ENCODE data around the gene RNU7-1.

RNU7-1 gene

DNA sequence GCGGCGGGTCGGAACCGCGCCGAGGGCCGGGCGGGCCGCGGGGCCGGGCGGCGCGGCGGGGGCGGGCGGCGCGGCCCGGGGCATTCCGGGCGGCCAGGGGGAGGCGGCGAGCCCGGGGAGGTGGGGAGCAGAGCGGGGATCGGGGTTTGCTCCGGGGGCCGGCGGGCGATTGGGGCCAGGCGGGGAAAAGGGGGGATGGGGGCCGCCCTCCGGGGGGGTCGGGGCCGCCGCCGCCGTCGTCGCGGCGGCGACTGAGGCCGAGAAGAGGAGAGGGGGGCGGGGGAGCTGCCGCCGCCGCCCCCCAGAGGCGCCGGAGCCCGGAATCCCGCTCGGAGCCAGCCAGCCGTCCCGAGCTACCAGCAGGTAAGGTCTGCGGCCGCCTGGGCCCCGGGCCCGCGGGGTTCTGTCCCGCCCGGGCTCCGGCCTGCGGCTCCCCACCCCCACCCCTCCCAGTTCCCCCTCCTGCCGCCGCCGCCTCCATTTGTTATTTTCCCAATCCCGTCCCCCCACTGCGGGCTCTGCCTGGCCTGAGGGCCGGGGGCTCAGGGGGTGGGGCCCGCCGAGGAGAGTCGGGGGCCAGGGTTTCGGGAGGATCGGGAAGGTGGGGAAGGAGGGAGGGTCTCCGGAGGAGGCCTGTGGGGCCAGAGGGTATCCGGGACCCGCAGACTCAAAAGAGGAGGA is 15.5 kb upstream of the RNU7-1 start:
- Histone ChIP-seq H3K79me2 (ENCODE audit: control insufficient read depth, insufficient read depth, low read length) (peaks cover 38% of the 10 kb centered on the region), H3K36me3 (ENCODE audit: control insufficient read depth, insufficient read depth, low read length) (peaks cover 3% of the 10 kb centered on the region), H3K9ac (ENCODE audit: low read length) (peak overlapping the region; percentile 96), H2AK5ac (ENCODE audit: low read length) (peak overlapping the region; percentile 22), H3K27ac (ENCODE audit: low read depth, low read length) (peak overlapping the region; percentile 57), H2BK15ac (replicated peaks; ENCODE audit: low read depth) (no peak overlapping the region), H3K4me3 (ENCODE audit: low read length) (peak overlapping the region; percentile 95), H3K56ac (ENCODE audit: low read length) (peak overlapping the region; percentile 98), H4K5ac (ENCODE audit: low read length) (no peak overlapping the region), H3K4me2 (ENCODE audit: low read length) (peak overlapping the region; percentile 98), H3K18ac (ENCODE audit: low read length) (peak overlapping the region; percentile 99), H2BK5ac (ENCODE audit: low read length) (peak overlapping the region; percentile 54), H3K27me3 (ENCODE audit: insufficient read depth, low read length, poor library complexity) (no peaks in the 10 kb centered on the region), H2BK120ac (ENCODE audit: low read depth, low read length) (peak overlapping the region; percentile 99), H3K4me1 (ENCODE audit: control insufficient read depth, low read depth, low read length) (peaks cover 19% of the 10 kb centered on the region), H4K8ac (ENCODE audit: low read depth, low read length) (peak overlapping the region; percentile 90), H3K4ac (ENCODE audit: low read depth, low read length) (peak overlapping the region; percentile 100), H3K23ac (ENCODE audit: low read length) (no peak overlapping the region), H3K79me1 (ENCODE audit: low read length) (peaks cover 12% of the 10 kb centered on the region)
- no CpG with 5 or more reads among the region's 79 CpGs for WGBS (ENCODE audit: extremely low coverage, insufficient coverage, low lambda C conversion rate)
- no peak for DNase-seq

DNA sequence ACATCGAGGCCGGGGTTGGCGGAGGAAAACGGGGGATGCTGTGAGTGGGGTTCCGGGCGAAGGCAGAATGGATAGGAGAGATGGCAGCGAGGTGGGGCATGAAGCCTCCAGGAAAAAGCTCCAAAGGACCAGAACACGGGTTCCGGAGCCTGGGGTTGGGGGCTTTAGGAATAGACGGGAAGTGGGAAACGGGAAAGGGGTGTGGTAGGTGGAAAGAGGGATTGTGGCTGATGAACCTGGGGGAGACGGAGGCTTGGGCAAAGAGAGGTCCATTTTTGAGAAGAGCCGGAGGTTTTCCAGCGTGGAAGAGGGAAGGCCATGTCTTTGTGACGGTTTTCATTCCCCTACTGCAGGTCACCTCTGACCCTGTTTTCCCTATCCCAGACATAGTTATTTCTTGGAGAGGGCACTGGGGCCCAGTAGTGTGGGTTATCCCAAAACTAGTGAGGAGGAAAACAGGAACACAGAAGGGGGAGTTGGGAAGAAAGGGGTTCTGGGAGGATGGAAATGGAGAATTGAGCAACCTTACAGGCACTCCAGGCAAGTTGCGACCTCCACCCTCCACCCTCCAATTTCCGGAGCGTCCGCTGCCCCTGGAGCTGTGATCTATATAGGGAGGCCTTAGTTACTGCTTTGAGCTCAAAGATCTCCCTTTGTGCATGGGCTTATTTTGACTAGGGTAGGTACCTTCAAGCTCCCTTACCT is 14.8 kb upstream of the RNU7-1 start:
- H4K8ac ChIP-seq (ENCODE audit: low read depth, low read length): no peak overlapping the region
- peaks cover 15% of the 10 kb centered on the region for H3K79me1 ChIP-seq (ENCODE audit: low read length)
- peak overlapping the region; percentile 53 for H3K27ac ChIP-seq (ENCODE audit: low read depth, low read length)
- peak overlapping the region; percentile 100 for H3K4ac ChIP-seq (ENCODE audit: low read depth, low read length)
- H3K23ac ChIP-seq (ENCODE audit: low read length): peak overlapping the region; percentile 68
- peak; percentile 23 for DNase-seq
- no peaks in the 10 kb centered on the region for H3K27me3 ChIP-seq (ENCODE audit: insufficient read depth, low read length, poor library complexity)
- H2BK120ac ChIP-seq (ENCODE audit: low read depth, low read length): peak overlapping the region; percentile 99
- peaks cover 41% of the 10 kb centered on the region for H3K79me2 ChIP-seq (ENCODE audit: control insufficient read depth, insufficient read depth, low read length)
- peaks cover 19% of the 10 kb centered on the region for H3K4me1 ChIP-seq (ENCODE audit: control insufficient read depth, low read depth, low read length)
- H4K5ac ChIP-seq (ENCODE audit: low read length): no peak overlapping the region
- H3K36me3 ChIP-seq (ENCODE audit: control insufficient read depth, insufficient read depth, low read length): peaks cover 3% of the 10 kb centered on the region
- no CpG with 5 or more reads among the region's 19 CpGs for WGBS (ENCODE audit: extremely low coverage, insufficient coverage, low lambda C conversion rate)
- H3K4me3 ChIP-seq (ENCODE audit: low read length): peak overlapping the region; percentile 95
- peak overlapping the region; percentile 61 for H2AK5ac ChIP-seq (ENCODE audit: low read length)
- peak overlapping the region; percentile 96 for H3K9ac ChIP-seq (ENCODE audit: low read length)
- H3K18ac ChIP-seq (ENCODE audit: low read length): peak overlapping the region; percentile 99
- no peak overlapping the region for H2BK15ac ChIP-seq (replicated peaks; ENCODE audit: low read depth)
- H2BK5ac ChIP-seq (ENCODE audit: low read length): peak overlapping the region; percentile 54
- H3K56ac ChIP-seq (ENCODE audit: low read length): peak overlapping the region; percentile 98
- peak overlapping the region; percentile 98 for H3K4me2 ChIP-seq (ENCODE audit: low read length)

DNA sequence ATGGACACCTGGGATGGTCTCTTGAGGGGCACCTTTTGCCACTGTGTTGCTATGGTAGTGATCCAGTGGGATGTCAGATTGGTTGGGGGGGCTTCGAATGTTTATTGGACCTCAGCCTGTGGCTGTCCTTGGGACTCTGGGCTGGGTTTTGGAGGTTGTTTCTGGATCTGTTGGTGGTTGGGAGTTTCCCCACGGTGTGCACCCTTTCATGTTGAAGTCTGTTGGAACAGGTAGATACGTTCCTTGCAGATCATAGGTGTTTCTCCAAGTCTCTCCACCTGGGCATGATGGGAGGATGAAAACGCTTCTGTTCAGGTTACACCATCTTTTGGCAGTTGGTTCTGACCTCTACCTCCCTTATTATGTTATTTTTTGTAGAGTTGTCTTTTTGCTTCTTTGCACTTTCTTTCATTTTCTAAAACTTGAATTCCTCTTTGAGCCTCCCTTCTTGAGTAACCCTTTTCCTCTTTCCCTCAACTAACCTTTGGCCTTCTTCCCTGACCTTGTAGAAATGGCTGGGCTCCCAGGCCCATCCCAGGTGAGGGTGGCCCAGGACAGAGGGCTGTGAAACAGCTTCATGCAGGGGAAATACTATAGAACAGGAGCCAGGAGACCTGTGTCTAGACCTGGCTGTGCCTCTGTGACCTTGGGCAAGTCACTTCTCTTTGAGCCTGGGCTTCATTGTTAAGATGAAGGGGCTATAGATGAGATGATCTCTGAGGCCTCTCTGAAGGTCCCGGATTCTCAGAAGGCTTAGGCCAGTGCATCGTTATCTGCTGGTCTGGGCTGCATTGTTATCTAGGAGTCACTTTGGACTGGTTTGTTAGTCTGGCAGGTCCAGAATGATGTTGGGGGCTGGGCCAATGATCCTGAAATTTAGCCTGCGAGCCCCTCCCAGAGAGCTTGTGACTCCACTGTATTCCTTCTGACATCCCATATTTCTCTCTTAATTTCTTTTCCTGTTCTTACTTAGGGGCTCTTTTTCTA is 13.9 kb upstream of the RNU7-1 start:
- peaks cover 17% of the 10 kb centered on the region for H3K79me1 ChIP-seq (ENCODE audit: low read length)
- peaks cover 7% of the 10 kb centered on the region for H3K36me3 ChIP-seq (ENCODE audit: control insufficient read depth, insufficient read depth, low read length)
- peak overlapping the region; percentile 95 for H3K4me3 ChIP-seq (ENCODE audit: low read length)
- H3K4ac ChIP-seq (ENCODE audit: low read depth, low read length): no peak overlapping the region
- H2BK15ac ChIP-seq (replicated peaks; ENCODE audit: low read depth): no peak overlapping the region
- H3K4me2 ChIP-seq (ENCODE audit: low read length): peak overlapping the region; percentile 98
- peak overlapping the region; percentile 96 for H3K9ac ChIP-seq (ENCODE audit: low read length)
- no peak overlapping the region for H3K27ac ChIP-seq (ENCODE audit: low read depth, low read length)
- no peak overlapping the region for H4K5ac ChIP-seq (ENCODE audit: low read length)
- peak overlapping the region; percentile 61 for H2AK5ac ChIP-seq (ENCODE audit: low read length)
- peaks cover 42% of the 10 kb centered on the region for H3K79me2 ChIP-seq (ENCODE audit: control insufficient read depth, insufficient read depth, low read length)
- peak overlapping the region; percentile 98 for H3K56ac ChIP-seq (ENCODE audit: low read length)
- no CpG with 5 or more reads among the region's 7 CpGs for WGBS (ENCODE audit: extremely low coverage, insufficient coverage, low lambda C conversion rate)
- H3K18ac ChIP-seq (ENCODE audit: low read length): no peak overlapping the region
- no peaks in the 10 kb centered on the region for H3K27me3 ChIP-seq (ENCODE audit: insufficient read depth, low read length, poor library complexity)
- H2BK120ac ChIP-seq (ENCODE audit: low read depth, low read length): no peak overlapping the region
- peak; percentile 28 for DNase-seq
- H3K23ac ChIP-seq (ENCODE audit: low read length): peak overlapping the region; percentile 68
- H3K4me1 ChIP-seq (ENCODE audit: control insufficient read depth, low read depth, low read length): peaks cover 15% of the 10 kb centered on the region
- peak overlapping the region; percentile 12 for H2BK5ac ChIP-seq (ENCODE audit: low read length)
- H4K8ac ChIP-seq (ENCODE audit: low read depth, low read length): no peak overlapping the region

DNA sequence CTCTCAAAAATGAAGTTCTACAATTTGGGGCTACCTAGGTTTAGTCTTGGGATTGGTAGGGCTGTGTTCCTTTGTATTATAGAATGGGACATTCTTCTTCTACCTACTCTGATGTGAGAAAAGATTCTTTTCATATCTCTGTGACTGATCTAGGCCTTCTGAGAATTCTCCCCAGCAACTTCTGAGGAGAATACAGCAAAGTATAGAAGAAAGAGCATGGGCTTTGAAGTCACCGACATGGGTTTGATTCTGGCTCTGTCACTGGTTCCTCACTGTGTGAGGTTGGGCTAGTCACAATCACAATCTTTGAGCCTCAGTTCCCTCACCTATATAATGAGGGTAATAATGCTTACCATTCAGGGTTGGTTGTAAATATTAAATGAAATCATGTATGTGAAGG is 10.8 kb upstream of the RNU7-1 start:
- Histone ChIP-seq H2BK15ac (replicated peaks; ENCODE audit: low read depth) (no peak overlapping the region), H3K4me1 (ENCODE audit: control insufficient read depth, low read depth, low read length) (peaks cover 6% of the 10 kb centered on the region), H2AK5ac (ENCODE audit: low read length) (no peak overlapping the region), H3K79me2 (ENCODE audit: control insufficient read depth, insufficient read depth, low read length) (peaks cover 42% of the 10 kb centered on the region), H3K56ac (ENCODE audit: low read length) (no peak overlapping the region), H3K79me1 (ENCODE audit: low read length) (peaks cover 17% of the 10 kb centered on the region), H3K27me3 (ENCODE audit: insufficient read depth, low read length, poor library complexity) (no peaks in the 10 kb centered on the region), H3K4me3 (ENCODE audit: low read length) (no peak overlapping the region), H3K36me3 (ENCODE audit: control insufficient read depth, insufficient read depth, low read length) (peaks cover 17% of the 10 kb centered on the region), H2BK120ac (ENCODE audit: low read depth, low read length) (no peak overlapping the region), H3K23ac (ENCODE audit: low read length) (no peak overlapping the region), H4K5ac (ENCODE audit: low read length) (no peak overlapping the region), H4K8ac (ENCODE audit: low read depth, low read length) (no peak overlapping the region), H2BK5ac (ENCODE audit: low read length) (no peak overlapping the region), H3K4me2 (ENCODE audit: low read length) (no peak overlapping the region), H3K9ac (ENCODE audit: low read length) (no peak overlapping the region), H3K27ac (ENCODE audit: low read depth, low read length) (no peak overlapping the region), H3K4ac (ENCODE audit: low read depth, low read length) (no peak overlapping the region), H3K18ac (ENCODE audit: low read length) (no peak overlapping the region)
- WGBS (ENCODE audit: extremely low coverage, insufficient coverage, low lambda C conversion rate): no CpG with 5 or more reads among the region's 1 CpG
- no peak for DNase-seq

DNA sequence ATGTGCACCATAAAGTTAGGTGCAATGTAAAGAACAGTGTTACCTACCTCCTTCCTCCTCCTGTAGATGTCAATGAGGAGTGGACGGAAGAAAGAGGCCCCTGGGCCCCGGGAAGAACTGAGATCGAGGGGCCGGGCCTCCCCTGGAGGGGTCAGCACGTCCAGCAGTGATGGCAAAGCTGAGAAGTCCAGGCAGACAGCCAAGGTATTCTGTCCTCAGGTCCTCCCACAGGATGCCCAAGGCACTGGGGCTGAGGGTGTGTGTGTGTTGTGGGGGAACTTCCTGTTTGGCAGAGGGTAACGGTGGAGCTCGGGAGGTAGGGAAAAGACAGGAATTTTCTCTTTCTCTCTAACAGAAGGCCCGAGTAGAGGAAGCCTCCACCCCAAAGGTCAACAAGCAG is 9.5 kb upstream of the RNU7-1 start:
- no CpG with 5 or more reads among the region's 8 CpGs for WGBS (ENCODE audit: extremely low coverage, insufficient coverage, low lambda C conversion rate)
- no peak overlapping the region for H2BK120ac ChIP-seq (ENCODE audit: low read depth, low read length)
- no peak overlapping the region for H2BK15ac ChIP-seq (replicated peaks; ENCODE audit: low read depth)
- peaks cover 34% of the 10 kb centered on the region for H3K79me2 ChIP-seq (ENCODE audit: control insufficient read depth, insufficient read depth, low read length)
- H3K56ac ChIP-seq (ENCODE audit: low read length): no peak overlapping the region
- no peak overlapping the region for H3K4me3 ChIP-seq (ENCODE audit: low read length)
- no peak overlapping the region for H3K4me2 ChIP-seq (ENCODE audit: low read length)
- no peaks in the 10 kb centered on the region for H3K27me3 ChIP-seq (ENCODE audit: insufficient read depth, low read length, poor library complexity)
- H3K9ac ChIP-seq (ENCODE audit: low read length): no peak overlapping the region
- no peak overlapping the region for H3K27ac ChIP-seq (ENCODE audit: low read depth, low read length)
- no peak overlapping the region for H3K23ac ChIP-seq (ENCODE audit: low read length)
- H3K4me1 ChIP-seq (ENCODE audit: control insufficient read depth, low read depth, low read length): peaks cover 8% of the 10 kb centered on the region
- no peak overlapping the region for H2BK5ac ChIP-seq (ENCODE audit: low read length)
- H3K18ac ChIP-seq (ENCODE audit: low read length): no peak overlapping the region
- no peak overlapping the region for H3K4ac ChIP-seq (ENCODE audit: low read depth, low read length)
- H4K8ac ChIP-seq (ENCODE audit: low read depth, low read length): no peak overlapping the region
- H3K36me3 ChIP-seq (ENCODE audit: control insufficient read depth, insufficient read depth, low read length): peaks cover 20% of the 10 kb centered on the region
- no peak for DNase-seq
- no peak overlapping the region for H4K5ac ChIP-seq (ENCODE audit: low read length)
- H2AK5ac ChIP-seq (ENCODE audit: low read length): no peak overlapping the region
- peaks cover 18% of the 10 kb centered on the region for H3K79me1 ChIP-seq (ENCODE audit: low read length)
